ENCODE data around the gene UBL3.

DNA sequence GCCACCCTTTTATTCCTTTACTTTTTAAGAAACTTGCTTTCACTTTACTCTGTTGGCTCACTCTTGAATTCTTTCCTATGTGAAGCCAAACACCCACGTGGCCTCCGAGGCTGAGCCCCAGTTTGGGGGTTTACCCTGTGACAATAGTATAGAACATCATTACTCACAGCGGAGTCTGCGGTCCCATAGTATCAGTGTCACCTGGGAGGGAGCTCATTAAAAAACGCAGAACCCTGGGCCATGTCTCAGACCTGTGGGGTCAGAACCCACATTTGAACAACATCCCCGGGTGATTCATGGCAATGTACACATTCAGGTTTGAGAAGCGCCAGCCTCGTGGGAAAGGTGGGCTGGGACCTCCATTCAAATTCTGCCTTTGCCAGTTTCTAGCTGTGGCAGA is 36.0 kb upstream of the UBL3 start:
- TF ChIP-seq, protein P1, sequence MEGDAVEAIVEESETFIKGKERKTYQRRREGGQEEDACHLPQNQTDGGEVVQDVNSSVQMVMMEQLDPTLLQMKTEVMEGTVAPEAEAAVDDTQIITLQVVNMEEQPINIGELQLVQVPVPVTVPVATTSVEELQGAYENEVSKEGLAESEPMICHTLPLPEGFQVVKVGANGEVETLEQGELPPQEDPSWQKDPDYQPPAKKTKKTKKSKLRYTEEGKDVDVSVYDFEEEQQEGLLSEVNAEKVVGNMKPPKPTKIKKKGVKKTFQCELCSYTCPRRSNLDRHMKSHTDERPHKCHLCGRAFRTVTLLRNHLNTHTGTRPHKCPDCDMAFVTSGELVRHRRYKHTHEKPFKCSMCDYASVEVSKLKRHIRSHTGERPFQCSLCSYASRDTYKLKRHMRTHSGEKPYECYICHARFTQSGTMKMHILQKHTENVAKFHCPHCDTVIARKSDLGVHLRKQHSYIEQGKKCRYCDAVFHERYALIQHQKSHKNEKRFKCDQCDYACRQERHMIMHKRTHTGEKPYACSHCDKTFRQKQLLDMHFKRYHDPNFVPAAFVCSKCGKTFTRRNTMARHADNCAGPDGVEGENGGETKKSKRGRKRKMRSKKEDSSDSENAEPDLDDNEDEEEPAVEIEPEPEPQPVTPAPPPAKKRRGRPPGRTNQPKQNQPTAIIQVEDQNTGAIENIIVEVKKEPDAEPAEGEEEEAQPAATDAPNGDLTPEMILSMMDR (IDR thresholded peaks at IDR 0.05 in 4 of 5, conservative IDR thresholded peaks at IDR 0.05 in 1 of 5), result no peak
- TF ChIP-seq POLR2A (IDR thresholded peaks at IDR 0.05), result no peak
